GM12872 (cell line): ENCODE data around the gene CAST.

Experiments used
- TF ChIP-seq, protein P1 (sequence below): IDR thresholded peaks from 3 replicates; pipeline ENCODE4 v1.5.1; 2011; ENCODE audit warnings: low read depth, mild to moderate bottlenecking, low read length, moderate library complexity; ENCODE audit not compliant: insufficient read depth

Gene CAST

DNA sequence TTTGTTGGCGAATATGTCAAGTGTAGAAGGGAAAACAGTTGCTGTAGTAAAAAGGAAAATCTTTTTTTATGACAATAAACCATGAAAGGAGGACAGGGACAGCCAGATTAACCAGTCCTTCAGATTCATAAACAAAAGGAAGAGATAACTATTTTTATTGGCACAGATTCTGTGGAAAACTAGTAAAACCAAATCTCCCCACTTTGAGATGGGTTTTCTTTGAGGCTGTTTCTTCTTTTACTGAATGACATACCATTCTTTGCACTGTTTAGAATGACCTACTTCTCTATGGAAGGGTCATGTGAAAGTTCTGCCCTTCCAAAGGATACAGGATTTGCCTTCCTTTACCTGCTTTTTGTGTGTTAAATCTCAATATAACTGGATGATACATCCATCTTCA lies 13.7 kb downstream of the CAST start:
- TF ChIP-seq, protein P1, sequence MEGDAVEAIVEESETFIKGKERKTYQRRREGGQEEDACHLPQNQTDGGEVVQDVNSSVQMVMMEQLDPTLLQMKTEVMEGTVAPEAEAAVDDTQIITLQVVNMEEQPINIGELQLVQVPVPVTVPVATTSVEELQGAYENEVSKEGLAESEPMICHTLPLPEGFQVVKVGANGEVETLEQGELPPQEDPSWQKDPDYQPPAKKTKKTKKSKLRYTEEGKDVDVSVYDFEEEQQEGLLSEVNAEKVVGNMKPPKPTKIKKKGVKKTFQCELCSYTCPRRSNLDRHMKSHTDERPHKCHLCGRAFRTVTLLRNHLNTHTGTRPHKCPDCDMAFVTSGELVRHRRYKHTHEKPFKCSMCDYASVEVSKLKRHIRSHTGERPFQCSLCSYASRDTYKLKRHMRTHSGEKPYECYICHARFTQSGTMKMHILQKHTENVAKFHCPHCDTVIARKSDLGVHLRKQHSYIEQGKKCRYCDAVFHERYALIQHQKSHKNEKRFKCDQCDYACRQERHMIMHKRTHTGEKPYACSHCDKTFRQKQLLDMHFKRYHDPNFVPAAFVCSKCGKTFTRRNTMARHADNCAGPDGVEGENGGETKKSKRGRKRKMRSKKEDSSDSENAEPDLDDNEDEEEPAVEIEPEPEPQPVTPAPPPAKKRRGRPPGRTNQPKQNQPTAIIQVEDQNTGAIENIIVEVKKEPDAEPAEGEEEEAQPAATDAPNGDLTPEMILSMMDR: no peak

DNA sequence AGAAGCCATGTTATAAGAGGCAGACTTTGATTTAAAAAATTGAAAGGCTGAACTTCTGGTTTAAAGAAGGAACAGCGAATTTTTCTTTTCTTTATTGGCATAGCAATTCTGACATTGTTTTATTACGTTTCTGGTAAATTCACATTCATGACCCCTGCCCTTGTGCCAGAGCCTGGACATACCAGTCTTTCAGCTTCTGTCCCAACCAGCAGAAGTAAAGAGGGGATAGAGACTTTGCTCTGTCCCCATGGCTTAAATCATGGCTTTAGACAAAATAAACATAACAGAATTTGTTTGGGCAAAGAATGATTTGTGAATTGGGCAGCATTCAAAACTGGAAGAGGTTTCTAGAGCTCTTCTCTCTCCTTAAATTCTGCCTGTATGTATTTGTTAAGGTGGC lies 15.3 kb downstream of the CAST start:
- TF ChIP-seq, protein P1: no peak

DNA sequence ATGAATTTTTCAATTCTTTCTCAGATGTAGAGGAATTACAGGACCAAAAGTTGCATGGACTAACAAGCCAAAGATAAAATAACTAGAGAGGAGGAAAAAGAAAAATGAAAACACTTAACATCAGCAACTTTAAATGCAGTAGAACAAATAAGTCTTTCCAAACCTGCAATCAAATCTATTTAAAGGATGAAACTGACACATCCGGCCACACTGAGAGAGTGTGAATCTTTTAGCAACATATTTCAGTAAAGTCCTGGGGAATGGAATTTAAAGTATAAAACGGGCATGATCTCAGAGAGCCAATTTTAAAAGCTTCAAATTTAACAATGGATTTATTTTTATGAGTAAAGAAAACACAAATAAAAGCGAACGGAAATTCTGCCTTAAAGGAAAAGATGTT lies 17.1 kb downstream of the CAST start:
- TF ChIP-seq, protein P1: no peak

DNA sequence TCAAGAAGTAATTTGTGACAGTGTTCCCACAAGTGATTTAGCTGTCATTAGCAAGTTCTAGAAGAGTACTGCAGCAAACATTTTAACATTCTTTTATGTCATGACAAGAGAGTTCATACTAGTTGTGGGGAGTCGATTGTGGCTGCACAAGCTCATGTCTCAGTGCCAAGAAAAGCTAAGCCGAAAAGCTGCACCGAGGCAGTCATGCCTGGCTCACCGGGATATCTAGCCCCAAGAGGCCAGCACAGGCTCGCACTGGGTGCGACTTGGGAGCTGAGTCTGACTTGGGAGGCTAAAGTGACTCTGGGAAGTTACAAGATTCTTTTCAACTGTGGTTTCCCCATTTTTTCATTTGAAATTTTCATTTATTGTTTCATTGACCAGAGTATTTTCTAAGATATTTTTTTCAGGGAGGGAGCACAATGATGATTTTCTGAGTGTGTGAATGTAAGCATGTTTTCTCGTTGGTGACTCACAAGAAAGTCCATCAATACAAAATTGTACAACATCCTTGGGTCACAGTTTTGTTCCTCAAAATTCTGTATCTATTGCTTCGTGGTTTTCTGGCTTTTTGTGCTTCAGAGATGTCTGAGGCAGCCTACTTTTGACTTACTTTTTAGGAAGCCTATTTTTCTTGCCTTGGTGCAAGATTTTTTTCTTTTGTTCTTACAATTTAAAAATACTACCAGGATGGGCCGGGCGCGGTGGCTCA lies 18.7 kb downstream of the CAST start:
- TF ChIP-seq, protein P1: no peak

DNA sequence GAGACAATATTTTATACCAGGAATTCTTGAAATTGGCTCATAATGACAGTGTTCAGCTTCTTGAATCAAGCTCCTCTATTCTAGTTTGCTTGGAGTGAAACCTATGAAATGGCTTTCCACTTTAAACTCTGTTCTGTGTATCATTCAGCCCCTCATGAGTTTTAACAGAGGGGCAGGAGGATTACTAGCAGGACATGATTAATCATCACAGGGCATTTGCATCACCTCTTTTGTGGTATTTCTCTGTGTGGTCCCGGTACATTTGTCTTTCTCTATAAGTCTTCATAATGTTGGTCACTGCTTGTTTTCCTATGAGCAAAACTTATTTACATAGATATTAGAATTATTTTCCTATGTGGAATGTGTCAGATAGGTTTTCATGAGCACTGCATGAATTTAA lies 21.2 kb downstream of the CAST start:
- TF ChIP-seq, protein P1: no peak

DNA sequence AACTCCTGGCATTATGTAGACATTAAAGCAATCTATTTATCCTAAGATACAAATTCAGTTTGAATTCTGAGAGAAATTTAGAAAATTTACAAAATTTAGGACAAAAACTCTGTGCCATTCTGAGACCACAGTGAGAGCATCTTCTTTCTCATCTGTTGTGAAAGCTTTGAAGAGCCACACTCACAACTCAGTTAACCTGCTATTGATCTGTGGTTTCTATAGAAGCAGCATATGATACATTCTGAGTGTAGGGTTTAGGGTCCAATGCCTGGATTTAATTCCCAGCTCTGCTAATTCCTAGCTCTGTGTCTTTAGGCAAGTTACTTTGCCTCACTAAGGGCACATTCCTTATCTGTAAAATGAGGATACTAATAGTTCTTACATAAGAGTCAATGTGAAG lies 21.6 kb downstream of the CAST start:
- TF ChIP-seq, protein P1: no peak

DNA sequence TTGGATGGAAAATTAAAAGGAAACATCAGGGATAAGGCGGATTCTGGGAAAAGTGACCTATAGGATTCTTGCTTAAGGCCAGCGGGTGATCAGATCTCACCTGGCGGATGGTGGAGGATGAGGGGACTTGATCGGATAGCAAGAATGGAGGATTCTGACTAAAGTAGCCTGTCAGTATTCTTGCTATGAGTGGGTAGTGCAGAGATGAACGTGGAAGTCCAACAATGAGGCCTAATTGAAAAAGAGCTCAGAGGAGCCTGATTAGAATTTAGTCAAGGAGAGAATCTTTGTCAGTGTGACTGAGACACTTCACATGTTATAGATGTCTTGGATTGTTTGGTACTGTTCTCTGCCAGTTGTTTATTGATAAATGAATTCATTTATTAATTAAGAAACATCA lies 24.9 kb downstream of the CAST start:
- TF ChIP-seq, protein P1: no peak
